H1 (cell line): ENCODE results near the gene VASP. TPM values are rescaled to one million over a fixed set of nuclear protein-coding genes. Genes with fewer than 3 reads are reported as not detected.
A peak's percentile ranks its signal among the peaks of the same experiment; 100 is the strongest.

ENCODE experiments used
- CTCF ChIA-PET: fragments of 300-600 bp; sonication (Branson Sonifier 250); formaldehyde crosslinking; loops from one replicate; lab custom pipeline; 2021; ENCODE audit not compliant: partially characterized antibody; lab: Charles Lee
- POLR2A ChIA-PET: fragments of 300-600 bp; sonication (Branson Sonifier 250); formaldehyde crosslinking; loops from one replicate; lab custom pipeline; 2021; ENCODE audit warnings: inconsistent platforms; ENCODE audit not compliant: partially characterized antibody; lab: Charles Lee
- DNase-seq, 2 experiments: peaks; one replicate each; pipeline versions ENCODE4 v3.0.0 to v3.0.0-alpha.2; 2010 to 2022; ENCODE audit warnings: low spot score in 2 of 2, low read depth in 1 of 2, mixed read lengths in 1 of 2
- FAIRE-seq: peaks from 2 replicates; lab custom pipeline; 2011; peaks lifted over from hg19 to GRCh38; lab: Jason Lieb, UNC
- H2AFZ ChIP-seq: 2 replicates; pipeline ENCODE4 v1.8.1; 2012; ENCODE audit warnings: low read length, inconsistent platforms
- H2AK5ac ChIP-seq: 2 replicates; pipeline ENCODE4 v1.6.1; 2013; ENCODE audit warnings: low read depth, low read length
- H2BK120ac ChIP-seq: replicated peaks from 2 replicates; pipeline ENCODE3; 2013; ENCODE audit warnings: low read depth, low read length, inconsistent platforms
- H2BK12ac ChIP-seq: 2 replicates; pipeline ENCODE4 v1.6.1; 2013; ENCODE audit warnings: low read depth, low read length
- H2BK15ac ChIP-seq: 2 replicates; pipeline ENCODE4 v1.6.1; 2013; ENCODE audit warnings: low read length
- H2BK20ac ChIP-seq: 2 replicates; pipeline ENCODE4 v1.6.1; 2013; ENCODE audit warnings: low read length
- H2BK5ac ChIP-seq: 2 replicates; pipeline ENCODE4 v1.6.1; 2013; ENCODE audit warnings: low read depth, low read length
- H3K14ac ChIP-seq: 2 replicates; pipeline ENCODE4 v1.6.1; 2013; ENCODE audit warnings: inconsistent platforms; ENCODE audit not compliant: insufficient read length
- H3K18ac ChIP-seq: 2 replicates; pipeline ENCODE4 v1.6.1; 2013; ENCODE audit warnings: low read length; ENCODE audit errors: extremely low read depth
- H3K23ac ChIP-seq: 2 replicates; pipeline ENCODE4 v1.6.1; 2013; ENCODE audit warnings: inconsistent platforms; ENCODE audit not compliant: insufficient read length
- H3K23me2 ChIP-seq: 2 replicates; pipeline ENCODE4 v1.6.1; 2013; ENCODE audit warnings: low read depth, low read length
- H3K27ac ChIP-seq: 2 replicates; pipeline ENCODE4 v1.6.1; 2011; ENCODE audit warnings: low read depth, low read length, inconsistent platforms
- H3K27me3 ChIP-seq, 4 experiments: replicated peaks in 1 of 4; 1 replicate in 1 of 4; 2 replicates in 3 of 4; pipeline versions ENCODE4 v1.6.1 to v1.8.1; 2011 to 2013; ENCODE audit warnings: low read length in 3 of 4, mild to moderate bottlenecking in 3 of 4, inconsistent platforms in 2 of 4, mixed read lengths in 2 of 4, moderate library complexity in 1 of 4; ENCODE audit not compliant: control insufficient read depth in 3 of 4, insufficient read depth in 3 of 4; ENCODE audit errors: extremely low read depth in 1 of 4
- H3K36me3 ChIP-seq, 4 experiments: 2 replicates each; pipeline versions ENCODE4 v1.6.1 to v1.8.1; 2011 to 2013; ENCODE audit warnings: mild to moderate bottlenecking in 4 of 4, low read length in 3 of 4, moderate library complexity in 2 of 4, control low read depth in 1 of 4, inconsistent platforms in 1 of 4; ENCODE audit not compliant: insufficient read depth in 4 of 4, control insufficient read depth in 2 of 4
- H3K4ac ChIP-seq: replicated peaks from 2 replicates; pipeline ENCODE3; 2013; ENCODE audit warnings: low read length, low read depth, mixed read lengths, inconsistent platforms; ENCODE audit not compliant: insufficient read length
- H3K4me1 ChIP-seq, 4 experiments: replicated peaks in 1 of 4; 1 replicate in 1 of 4; 2 replicates in 3 of 4; pipeline versions ENCODE4 v1.6.1 to v1.8.1; 2011 to 2013; ENCODE audit warnings: low read length in 3 of 4, inconsistent platforms in 2 of 4, mixed read lengths in 1 of 4; ENCODE audit not compliant: insufficient read depth in 4 of 4, control insufficient read depth in 3 of 4
- H3K4me2 ChIP-seq, 2 experiments: 2 replicates each; pipeline versions ENCODE4 v1.6.1 to v1.8.1; 2011 to 2013; ENCODE audit warnings: low read depth in 2 of 2, low read length in 2 of 2, control low read depth in 1 of 2, inconsistent platforms in 1 of 2, mild to moderate bottlenecking in 1 of 2; ENCODE audit not compliant: insufficient read depth in 1 of 2
- H3K4me3 ChIP-seq, 4 experiments: fragments of 200-600, 300-600 bp in 1 of 4; sonication (generic), shearing (Covaris generic), sonication (Bioruptor Twin) in 1 of 4; 2 replicates each; pipeline versions ENCODE4 v1.5.1 to v1.8.1; 2011 to 2016; ENCODE audit warnings: low read length in 4 of 4, low read depth in 3 of 4, control low read depth in 2 of 4, inconsistent platforms in 2 of 4, mild to moderate bottlenecking in 2 of 4, mixed read lengths in 1 of 4, moderate library complexity in 1 of 4; ENCODE audit not compliant: insufficient read depth in 2 of 4; ENCODE audit errors: extremely low read depth in 1 of 4
- H3K56ac ChIP-seq: replicated peaks from 2 replicates; pipeline ENCODE3; 2013; ENCODE audit warnings: low read depth, mild to moderate bottlenecking, mixed read lengths, low read length, inconsistent platforms; ENCODE audit not compliant: insufficient read length
- H3K79me1 ChIP-seq: 2 replicates; pipeline ENCODE4 v1.6.1; 2013; ENCODE audit warnings: low read depth, low read length, control low read depth
- H3K79me2 ChIP-seq, 2 experiments: 2 replicates each; pipeline versions ENCODE4 v1.6.1 to v1.8.1; 2012 to 2013; ENCODE audit warnings: low read length in 2 of 2, mild to moderate bottlenecking in 2 of 2, inconsistent platforms in 1 of 2; ENCODE audit not compliant: insufficient read depth in 2 of 2, control insufficient read depth in 1 of 2
- H3K9ac ChIP-seq, 4 experiments: replicated peaks in 1 of 4; 1 replicate in 1 of 4; 2 replicates in 3 of 4; pipeline versions ENCODE4 v1.6.1 to v1.8.1; 2011 to 2013; ENCODE audit warnings: low read depth in 3 of 4, low read length in 3 of 4, control low read depth in 2 of 4, mild to moderate bottlenecking in 2 of 4, moderate library complexity in 2 of 4, inconsistent platforms in 1 of 4; ENCODE audit errors: extremely low read depth in 1 of 4
- H3K9me3 ChIP-seq, 2 experiments: 2 replicates each; pipeline versions ENCODE4 v1.6.1 to v1.8.1; 2012 to 2013; ENCODE audit warnings: mild to moderate bottlenecking in 2 of 2, moderate library complexity in 2 of 2, control low read depth in 1 of 2, inconsistent platforms in 1 of 2, low read depth in 1 of 2, low read length in 1 of 2, mixed read lengths in 1 of 2; ENCODE audit not compliant: insufficient read depth in 2 of 2
- H4K20me1 ChIP-seq, 2 experiments: replicated peaks in 1 of 2; 2 replicates each; pipeline versions ENCODE3 to v1.8.1; 2011 to 2013; ENCODE audit warnings: inconsistent platforms in 2 of 2, low read length in 2 of 2, mild to moderate bottlenecking in 1 of 2; ENCODE audit not compliant: insufficient read depth in 2 of 2, control insufficient read depth in 1 of 2
- H4K5ac ChIP-seq: 2 replicates; pipeline ENCODE4 v1.6.1; 2013; ENCODE audit warnings: low read length, low read depth, mixed read lengths, inconsistent platforms; ENCODE audit not compliant: insufficient read length
- H4K8ac ChIP-seq: 2 replicates; pipeline ENCODE4 v1.8.0; 2013; ENCODE audit warnings: mild to moderate bottlenecking, moderate library complexity, low read length, inconsistent platforms; ENCODE audit not compliant: insufficient read depth; ENCODE audit errors: extremely low read depth
- H4K91ac ChIP-seq: replicated peaks from 2 replicates; pipeline ENCODE3; 2013; ENCODE audit warnings: low read length, mixed read lengths, inconsistent platforms; ENCODE audit not compliant: insufficient read length
- FOSL1 ChIP-seq: IDR thresholded peaks from 2 replicates; pipeline ENCODE4 v1.6.1; 2011; ENCODE audit warnings: mild to moderate bottlenecking, low read depth, low read length, moderate library complexity; ENCODE audit not compliant: insufficient read depth
- HDAC2 ChIP-seq, 2 experiments: fragments of 300-600 bp in 1 of 2; sonication (generic) in 1 of 2; IDR thresholded peaks; 2 replicates each; pipeline ENCODE4 v1.6.1; 2011 to 2012; ENCODE audit warnings: low read depth in 2 of 2, low read length in 2 of 2, mild to moderate bottlenecking in 2 of 2, moderate library complexity in 2 of 2, borderline replicate concordance in 1 of 2, inconsistent platforms in 1 of 2
- KDM4A ChIP-seq: IDR thresholded peaks from one replicate; pipeline ENCODE4 v1.7.1; 2012; ENCODE audit warnings: low read depth, mild to moderate bottlenecking, moderate library complexity, low read length, inconsistent platforms; ENCODE audit not compliant: severe bottlenecking
- KDM5A ChIP-seq: fragments of 200-600 bp; IDR thresholded peaks from 2 replicates; pipeline ENCODE4 v1.7.1; 2012; ENCODE audit warnings: mild to moderate bottlenecking, low read length, inconsistent platforms, mixed read lengths
- RAD21 ChIP-seq, 2 experiments: IDR thresholded peaks in 1 of 2; conservative IDR thresholded peaks in 1 of 2; 2 replicates each; pipeline ENCODE4 v1.6.1; 2011; ENCODE audit warnings: low read depth in 2 of 2, low read length in 2 of 2, improper control_type of control experiment in 1 of 2, inconsistent platforms in 1 of 2, mild to moderate bottlenecking in 1 of 2, moderate library complexity in 1 of 2
- RXRA ChIP-seq: IDR thresholded peaks from 2 replicates; pipeline ENCODE4 v1.6.1; 2011; ENCODE audit warnings: low read depth, mild to moderate bottlenecking, low read length, moderate library complexity; ENCODE audit not compliant: insufficient read depth
- SP1 ChIP-seq: IDR thresholded peaks from 2 replicates; pipeline ENCODE4 v1.6.1; 2011; ENCODE audit warnings: low read depth, low read length
- YY1 ChIP-seq: IDR thresholded peaks from 2 replicates; pipeline ENCODE4 v1.6.1; 2011; ENCODE audit warnings: low read depth, mild to moderate bottlenecking, low read length
- WGBS, 2 experiments: shearing (Covaris generic) in 1 of 2; methylation state at CpG; one replicate each; pipeline versions ENCODE4 v1.1.6 to v1.1.7; 2013 to 2015; ENCODE audit warnings: low lambda C conversion rate in 2 of 2, mixed read lengths in 2 of 2, inconsistent platforms in 1 of 2, low coverage in 1 of 2, missing lambda C conversion rate in 1 of 2; ENCODE audit not compliant: insufficient replicate concordance in 2 of 2, insufficient coverage in 1 of 2, insufficient read length in 1 of 2; ENCODE audit errors: extremely low coverage in 1 of 2, missing lambda C conversion rate in 1 of 2; 5-methylcytosine and 5-hydroxymethylcytosine counted together
- polyA plus RNA-seq, 7 experiments: library from polyadenylated mRNA; depleted of rRNA in 3 of 7; stranded (reverse) in 5 of 7; unstranded in 2 of 7; fragments of >200 nt in 5 of 7; fragments of 200-250 nt in 2 of 7; gene quantifications; 1 replicate in 5 of 7; 2 replicates in 1 of 7; 4 replicates in 1 of 7; pipeline versions ENCODE4 v1.2.1 to v1.2.3, GENCODE V29; 2011 to 2013; ENCODE audit warnings: missing spikeins in 2 of 7, mixed read lengths in 2 of 7
- total RNA-seq: library from RNA; stranded (reverse); fragmentation: NEBNext Ultra II Directional; extraction: Animal tissue kit (Norgen Biotek cat#: 25700); gene quantifications from 2 replicates; pipeline ENCODE4 v1.2.1, GENCODE V29; 2021
- TF ChIP-seq, protein P1 (sequence below): IDR thresholded peaks from 2 replicates; pipeline ENCODE4 v1.6.1; 2011; ENCODE audit warnings: low read depth, mild to moderate bottlenecking, low read length; ENCODE audit not compliant: insufficient read depth
- TF ChIP-seq, protein P2 (sequence below): IDR thresholded peaks from 2 replicates; pipeline ENCODE4 v1.6.1; 2012; ENCODE audit warnings: inconsistent platforms

VASP gene
- total and polyA plus RNA-seq, 2 of the 8 experiments (the other 6 are each of a cell fraction or from before 2014, with no cell fraction given): 89.7 to 135 TPM

DNA sequence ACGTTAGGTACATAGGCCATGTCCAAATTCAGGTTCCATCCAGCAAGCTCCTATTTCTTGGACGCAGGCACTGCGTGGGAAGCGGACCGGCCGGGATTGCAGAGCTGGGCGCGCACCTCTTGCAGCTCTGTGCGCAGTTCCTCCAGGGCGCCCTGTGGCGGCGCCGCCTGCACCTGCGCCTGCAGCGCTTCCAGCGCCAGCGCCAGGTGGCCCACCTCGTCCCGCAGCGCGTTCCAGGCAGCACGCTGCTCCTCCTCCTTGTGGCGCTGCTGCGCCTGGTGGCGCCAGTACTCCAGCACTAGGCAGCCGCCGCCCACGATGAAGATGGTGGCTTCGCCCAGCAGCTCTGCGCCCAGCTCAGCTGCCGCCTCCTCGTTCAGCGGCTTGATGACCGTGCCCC, 46.2 kb downstream of the VASP start:
- Histone ChIP-seq H3K4me1 (peaks cover 0 to 8% (median 5%) of the 10 kb centered on the region in 4 experiments; a peak in 6 of 7 replicates), H4K8ac (peak overlapping the region; percentile 60; the same call in 1 of the 2 replicates), H3K9me3 (no peaks in the 10 kb centered on the region), H2BK15ac (no peak overlapping the region; the same call in 1 of the 2 replicates), H3K36me3 (no peaks in the 10 kb centered on the region), H4K20me1 (peaks cover 0 to 3% of the 10 kb centered on the region in 2 experiments), H2AK5ac (no peak overlapping the region), H3K4ac (no peak overlapping the region), H3K18ac (no peak overlapping the region), H3K27ac (no peak overlapping the region), H2BK12ac (peak overlapping the region; percentile 2; the same call in 1 of the 2 replicates), H3K4me3 (peak overlapping the region; percentile 16 to 49 (median 22); a peak in 5 of 8 replicates), H3K79me2 (no peaks in the 10 kb centered on the region), H3K56ac (no peak overlapping the region), H4K91ac (no peak overlapping the region), H2BK5ac (0 out of 2 replicates have a peak overlapping the region, but pooled peaks have one; percentile 8), H3K27me3 (no peaks in the 10 kb centered on the region), H4K5ac (no peak overlapping the region), H3K79me1 (no peaks in the 10 kb centered on the region), H3K23ac (no peak overlapping the region), H2BK120ac (no peak overlapping the region), H3K23me2 (no peaks in the 10 kb centered on the region), H3K9ac (no peak overlapping the region), H2AFZ (peak overlapping the region; percentile 36; the same call in 1 of the 2 replicates), H3K14ac (no peak overlapping the region), H3K4me2 (peak overlapping the region; percentile 61 to 68), H2BK20ac (no peak overlapping the region)
- ChIA-PET CTCF (interaction anchor here (1.0 to 7.7 kb wide), 22 partner anchors 9 to 387 kb away, joined by 3 to 79 read pairs (median 4); partner anchors contain the start of gene PPM1N), POLR2A (interaction anchor here (0.7 to 2.6 kb wide), 7 partner anchors 23 to 164 kb away, joined by 3 to 11 read pairs (median 3); no protein-coding TSS in a partner anchor)
- DNase-seq (peak; percentile 67 to 70), FAIRE-seq (no peak)
- WGBS, 2 experiments: 25% methylated on average over 33 of the region's 34 CpGs; no CpG with 5 or more reads in 1 of the 2 experiments
- TF ChIP-seq KDM4A (peak; percentile 32), KDM5A (no peak), RXRA (no peak), FOSL1 (no peak), RAD21 (IDR thresholded peaks at IDR 0.05 in 1 of 2, conservative IDR thresholded peaks at IDR 0.05 in 1 of 2; ENCODE audit: low read depth in 2 of 2, low read length in 2 of 2) (peak; percentile 44 to 66; a peak in 3 of 4 replicates), HDAC2 (IDR thresholded peaks at IDR 0.05; ENCODE audit: borderline replicate concordance in 1 of 2, low read depth in 2 of 2, low read length in 2 of 2) (peak in 1 of 2 experiments; percentile 26; a peak in 1 of 4 replicates), SP1 (no peak), YY1 (peak; percentile 66; the same call in 1 of the 2 replicates)
- TF ChIP-seq, protein P1, sequence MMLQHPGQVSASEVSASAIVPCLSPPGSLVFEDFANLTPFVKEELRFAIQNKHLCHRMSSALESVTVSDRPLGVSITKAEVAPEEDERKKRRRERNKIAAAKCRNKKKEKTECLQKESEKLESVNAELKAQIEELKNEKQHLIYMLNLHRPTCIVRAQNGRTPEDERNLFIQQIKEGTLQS: no peak
- TF ChIP-seq, protein P2, sequence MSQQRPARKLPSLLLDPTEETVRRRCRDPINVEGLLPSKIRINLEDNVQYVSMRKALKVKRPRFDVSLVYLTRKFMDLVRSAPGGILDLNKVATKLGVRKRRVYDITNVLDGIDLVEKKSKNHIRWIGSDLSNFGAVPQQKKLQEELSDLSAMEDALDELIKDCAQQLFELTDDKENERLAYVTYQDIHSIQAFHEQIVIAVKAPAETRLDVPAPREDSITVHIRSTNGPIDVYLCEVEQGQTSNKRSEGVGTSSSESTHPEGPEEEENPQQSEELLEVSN: peak; percentile 53
